ENCODE measurements around the gene RPF1.
"Not testable (repeated sequence)": the region's sequence is repeated elsewhere in the genome, so short reads cannot be mapped to it uniquely, and the experiment has no call there.

The RPF1 gene, protein sequence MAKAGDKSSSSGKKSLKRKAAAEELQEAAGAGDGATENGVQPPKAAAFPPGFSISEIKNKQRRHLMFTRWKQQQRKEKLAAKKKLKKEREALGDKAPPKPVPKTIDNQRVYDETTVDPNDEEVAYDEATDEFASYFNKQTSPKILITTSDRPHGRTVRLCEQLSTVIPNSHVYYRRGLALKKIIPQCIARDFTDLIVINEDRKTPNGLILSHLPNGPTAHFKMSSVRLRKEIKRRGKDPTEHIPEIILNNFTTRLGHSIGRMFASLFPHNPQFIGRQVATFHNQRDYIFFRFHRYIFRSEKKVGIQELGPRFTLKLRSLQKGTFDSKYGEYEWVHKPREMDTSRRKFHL

GRCh38 chr1:84478876-84479868 is at the start of gene RPF1:
TSS of gene RPF1 (plus strand) at chr1:84479266. CDS start at chr1:84479282, 16 bp downstream.
- DNase-seq = peak; percentile 79

- no peak for DNase-seq
These were observed 48.5 kb upstream of the RPF1 start for GRCh38 chr1:84430546-84430945.

DNA sequence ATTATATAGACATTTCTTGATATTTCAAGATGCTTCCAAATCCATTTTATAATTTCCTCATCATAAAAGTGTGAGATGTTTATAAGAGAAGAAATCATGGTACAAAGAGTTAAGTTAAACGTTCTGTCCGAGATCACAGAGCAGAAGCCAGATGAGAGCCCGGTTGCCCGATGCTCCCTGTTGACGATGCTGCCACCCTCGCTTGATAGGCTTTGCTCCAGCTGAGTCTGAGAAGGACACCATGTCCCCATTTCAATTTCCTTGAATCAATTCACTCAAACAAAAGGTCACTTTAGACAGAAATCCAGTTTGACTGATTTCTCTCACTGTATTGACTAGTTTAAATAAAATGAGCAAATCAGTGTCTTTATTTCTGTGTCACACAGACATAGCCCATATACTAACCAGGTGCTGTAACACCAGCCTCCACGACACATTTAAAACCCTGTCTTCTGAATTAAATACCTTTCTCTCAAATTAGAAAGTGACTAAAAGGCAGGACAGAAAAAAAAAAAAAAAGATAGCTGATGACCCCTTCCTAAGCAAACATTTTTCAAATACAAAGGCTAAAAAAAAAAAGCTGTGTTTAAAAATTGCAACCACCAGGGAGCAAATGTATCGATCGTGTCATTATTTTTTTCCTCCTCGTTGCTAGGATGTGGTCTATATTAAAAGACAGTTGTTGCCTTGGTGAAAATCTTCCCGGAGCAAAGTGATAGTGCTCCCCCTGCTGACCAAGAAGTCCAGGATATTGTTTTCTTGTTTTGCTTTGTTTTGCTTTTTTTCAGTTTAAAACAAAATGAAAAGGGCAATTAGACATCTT is 45.6 kb upstream of the RPF1 start:
- DNase-seq = peak; percentile 37

- peak; percentile 2 for DNase-seq
These were observed 44.8 kb upstream of the RPF1 start for GRCh38 chr1:84434081-84434769.

DNA sequence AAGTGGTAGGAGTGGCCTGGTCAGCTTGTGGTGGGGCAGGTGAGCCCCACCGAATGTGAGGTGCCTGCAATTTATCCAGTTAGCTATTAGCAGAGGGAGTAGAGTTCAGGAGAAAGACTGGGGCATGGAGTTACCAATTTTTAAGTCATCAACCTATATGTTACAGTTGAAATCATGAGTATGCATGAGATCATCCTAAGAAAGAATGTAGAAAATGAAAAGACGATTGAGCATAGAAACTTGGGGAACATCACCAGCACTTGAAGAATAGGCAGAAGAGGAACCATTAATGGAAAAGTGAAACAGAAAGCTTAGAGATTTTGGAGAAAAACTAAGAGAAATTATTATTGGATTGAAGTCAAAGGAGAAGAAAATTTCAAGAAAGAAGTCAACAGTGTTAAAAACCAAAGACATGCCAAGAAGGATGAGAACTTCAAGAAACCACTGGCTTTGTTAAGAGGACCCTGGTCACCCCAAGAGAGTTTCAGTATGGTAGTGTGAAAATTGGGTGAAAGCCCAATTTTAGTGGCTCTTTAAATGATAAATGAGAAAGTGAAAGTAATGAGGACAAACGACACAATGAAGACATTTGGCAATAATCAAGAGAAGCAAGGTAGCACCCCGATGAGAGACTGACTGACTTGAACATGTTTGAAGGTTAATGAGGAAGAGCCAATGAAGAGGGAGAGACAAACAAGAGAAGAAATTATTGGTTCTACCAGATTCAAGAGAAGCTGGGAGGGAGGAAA is 44.1 kb upstream of the RPF1 start:
- DNase-seq = no peak

- DNase-seq = no peak
These were observed 42.0 kb upstream of the RPF1 start for GRCh38 chr1:84436876-84437655.

- DNase-seq = no peak
These were observed 36.8 kb upstream of the RPF1 start for GRCh38 chr1:84442256-84442655.

- peak; percentile 26 for DNase-seq
These were observed 36.1 kb upstream of the RPF1 start for GRCh38 chr1:84442747-84443646.

DNA sequence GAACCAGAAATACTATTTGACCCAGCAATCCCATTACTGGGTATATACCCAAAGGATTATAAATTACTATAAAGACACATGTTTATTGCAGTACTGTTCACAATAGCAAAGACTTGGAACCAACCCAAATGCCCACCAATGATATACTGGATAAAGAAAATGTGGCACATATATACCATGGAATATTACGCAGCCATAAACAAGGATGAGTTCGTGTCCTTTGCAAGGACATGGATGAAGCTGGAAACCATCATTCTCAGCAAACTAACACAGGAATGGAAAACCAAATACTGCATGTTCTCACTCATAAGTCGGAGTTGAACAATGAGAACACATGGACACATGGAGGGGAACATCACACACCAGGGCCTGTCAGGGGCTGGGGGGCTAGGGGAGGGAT is 30.4 kb upstream of the RPF1 start:
- DNase-seq = not testable (repeated sequence)

GRCh38 chr1:84450910-84451309 is 28.2 kb upstream of the RPF1 start:
- no peak for DNase-seq

DNA sequence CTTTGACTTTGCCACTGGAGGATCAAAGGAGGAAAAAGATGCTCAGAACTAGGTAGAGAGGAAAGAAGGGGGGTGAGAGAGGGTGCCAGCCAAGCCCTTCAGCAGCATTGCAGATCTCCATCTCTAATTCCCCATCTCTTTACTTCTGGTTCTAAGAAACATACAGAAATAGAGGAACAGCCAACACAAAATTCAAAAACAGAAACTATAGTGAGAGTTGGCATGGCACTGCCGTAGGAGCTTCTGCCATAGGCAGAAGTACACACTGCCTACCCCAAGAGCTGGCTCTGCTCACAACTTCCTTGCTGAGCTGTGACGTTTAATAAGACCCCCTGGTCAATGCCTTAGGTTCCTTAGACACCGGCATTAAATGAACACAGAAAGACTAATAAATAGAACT is 26.6 kb upstream of the RPF1 start:
- no peak for DNase-seq

GRCh38 chr1:84462118-84462517 is 16.9 kb upstream of the RPF1 start:
- DNase-seq = no peak

GRCh38 chr1:84467298-84467697 is 11.8 kb upstream of the RPF1 start:
- no peak for DNase-seq

DNA sequence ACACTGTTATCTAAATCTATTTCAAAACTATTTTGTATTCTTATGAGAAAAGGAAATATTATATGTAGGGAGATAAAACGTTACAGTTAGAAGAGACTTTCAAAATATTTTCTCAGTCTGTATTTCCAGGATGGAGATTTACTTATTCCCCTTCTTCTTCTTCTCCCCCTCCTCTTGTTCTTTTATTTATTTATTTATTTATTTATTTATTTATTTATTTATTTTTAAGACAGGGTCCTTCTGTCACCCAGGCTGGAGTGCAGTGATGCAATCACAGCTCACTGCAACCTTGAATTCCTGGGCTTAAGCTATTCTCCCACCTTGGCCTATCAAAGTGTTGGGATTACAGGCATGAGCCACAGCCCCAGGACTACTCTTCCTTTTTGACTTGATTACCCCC is 2.8 kb upstream of the RPF1 start:
- no peak for DNase-seq

DNA sequence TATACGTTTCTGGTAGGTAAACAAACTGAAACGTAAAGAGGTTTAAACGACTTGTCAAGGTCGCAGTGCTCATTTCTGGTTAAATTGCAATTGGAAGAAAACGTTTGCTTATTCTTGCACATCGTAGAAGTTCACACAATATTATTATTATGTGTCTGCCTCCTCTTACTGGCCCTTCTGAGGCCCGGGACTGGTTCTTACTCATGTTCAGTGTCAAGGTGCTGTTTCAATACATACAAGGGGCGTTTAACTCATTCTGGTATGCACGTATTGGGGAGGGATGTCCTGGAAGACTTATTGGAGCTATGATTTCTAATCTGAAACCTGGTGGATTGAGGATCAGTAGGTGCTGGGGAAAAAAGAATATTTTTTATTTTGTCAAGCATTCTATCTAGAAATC is 932 bp downstream of the RPF1 start:
- DNase-seq = no peak

DNA sequence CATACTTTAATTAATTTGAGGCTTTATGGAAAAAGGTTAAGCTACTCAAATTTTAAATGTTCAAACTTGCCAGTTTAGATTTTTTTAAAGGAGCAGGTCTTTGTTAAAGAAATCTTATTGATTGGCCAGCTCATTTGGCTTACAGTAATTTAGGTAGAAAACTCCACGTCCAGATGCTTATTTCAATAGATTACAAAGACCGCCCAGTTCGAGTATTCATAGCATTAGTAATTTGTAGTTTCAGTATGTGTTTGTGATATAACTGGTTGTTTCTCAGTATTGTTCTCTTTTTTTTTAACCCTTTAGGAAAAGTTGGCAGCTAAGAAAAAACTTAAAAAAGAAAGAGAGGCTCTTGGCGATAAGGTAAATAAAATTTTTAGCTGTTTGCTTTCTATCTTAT is 1.6 kb downstream of the RPF1 start:
- no peak for DNase-seq

DNA sequence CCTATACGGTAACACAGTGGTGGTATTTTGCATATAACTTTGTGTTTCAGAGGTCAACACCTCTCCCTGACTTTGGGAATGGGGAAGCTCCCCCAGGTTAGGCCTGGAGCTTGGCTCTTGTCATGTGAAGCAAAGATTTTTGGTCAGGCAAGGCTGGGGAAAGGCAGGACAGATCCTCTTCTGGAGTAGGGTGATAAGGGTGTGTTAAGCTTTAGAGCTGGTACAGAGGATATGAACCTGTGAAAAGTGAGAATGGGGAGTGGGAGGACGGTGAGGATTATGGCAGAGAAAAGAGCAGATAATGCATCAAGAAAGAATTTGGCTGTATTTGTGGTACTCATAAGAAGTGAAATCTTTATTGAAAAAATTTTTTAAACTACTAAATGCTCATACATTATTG is 2.3 kb downstream of the RPF1 start:
- DNase-seq = no peak

DNA sequence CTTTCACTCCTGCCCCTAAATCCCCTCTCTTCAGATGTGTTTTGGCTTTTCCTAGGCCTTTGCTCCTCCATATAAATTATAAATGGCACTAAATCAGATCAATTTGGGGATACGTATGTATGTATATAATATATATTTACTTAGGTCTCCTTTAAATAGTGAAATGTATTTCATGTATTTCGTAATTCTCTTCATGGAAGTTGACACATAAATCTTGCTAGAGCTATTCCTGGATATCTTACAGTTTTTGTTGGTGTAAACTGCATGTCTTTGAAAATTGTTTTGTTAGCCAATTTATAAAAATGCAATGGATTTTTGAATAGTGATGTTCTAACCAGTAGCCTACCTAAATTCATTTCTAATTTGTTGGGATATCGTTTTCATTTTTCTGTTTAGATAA is 9.0 kb downstream of the RPF1 start:
- DNase-seq = no peak

DNA sequence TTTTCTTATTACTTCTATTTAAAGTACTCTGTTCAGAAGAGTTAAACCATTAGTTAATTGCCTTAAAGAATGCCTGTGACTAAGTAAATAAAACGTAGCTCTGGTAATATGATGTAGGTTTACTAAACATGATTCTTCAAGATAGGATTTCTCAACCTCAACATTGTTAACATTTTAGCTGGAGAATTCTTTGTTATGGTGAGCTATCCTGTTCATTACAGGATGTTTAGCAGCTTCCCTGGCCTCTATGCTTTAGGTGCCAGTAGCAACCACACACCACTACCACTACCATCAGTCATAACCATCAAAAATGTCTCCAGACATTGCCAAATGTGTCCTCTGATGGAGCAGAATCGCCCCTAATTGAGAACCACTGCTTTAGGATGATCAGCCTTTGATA is 10.7 kb downstream of the RPF1 start:
- DNase-seq = no peak

- no peak for DNase-seq
These were observed 13.7 kb downstream of the RPF1 start for GRCh38 chr1:84492726-84493125.
